ENCODE data around the gene PLPP1. TPM values are rescaled to one million over a fixed set of nuclear protein-coding genes. Genes with fewer than 3 reads are reported as not detected.

PLPP1 gene
- total RNA-seq, 2 donors from 2014 or later = 170 to 189 TPM

GRCh38 chr5:55421074-55421529 lies 113.7 kb downstream of the PLPP1 start:
- Histone ChIP-seq H3K27ac (no peak overlapping the region), H3K4me3 (no peak overlapping the region), H3K9me3 (no peaks in the 10 kb centered on the region), H3K36me3 (peaks cover 46% of the 10 kb centered on the region), H3K27me3 (no peaks in the 10 kb centered on the region), H3K4me1 (peaks cover 0 to 26% of the 10 kb centered on the region in 2 donors)
- DNase-seq (ENCODE audit: low spot score) = no peak
- TF ChIP-seq CTCF (IDR thresholded peaks at IDR 0.05) = no peak

- H3K27ac ChIP-seq = peak overlapping the region in 1 of 2 donors; percentile 20
- no peaks in the 10 kb centered on the region for H3K9me3 ChIP-seq
- peaks cover 0 to 26% of the 10 kb centered on the region in 2 donors for H3K4me1 ChIP-seq
- no peak for DNase-seq (ENCODE audit: low spot score)
- H3K27me3 ChIP-seq = no peaks in the 10 kb centered on the region
- H3K4me3 ChIP-seq = no peak overlapping the region
- no peak for TF ChIP-seq CTCF (IDR thresholded peaks at IDR 0.05)
- peaks cover 31% of the 10 kb centered on the region for H3K36me3 ChIP-seq
Measured at GRCh38 chr5:55418994-55419968, 115.5 kb downstream of the PLPP1 start.

GRCh38 chr5:55416306-55416705 lies 118.5 kb downstream of the PLPP1 start:
- Histone ChIP-seq H3K4me3 (no peak overlapping the region), H3K4me1 (peaks cover 0 to 16% of the 10 kb centered on the region in 2 donors), H3K36me3 (peaks cover 8% of the 10 kb centered on the region), H3K9me3 (no peaks in the 10 kb centered on the region), H3K27me3 (no peaks in the 10 kb centered on the region), H3K27ac (no peak overlapping the region)
- no peak for TF ChIP-seq CTCF (IDR thresholded peaks at IDR 0.05)
- DNase-seq (ENCODE audit: low spot score) = no peak

GRCh38 chr5:55415071-55415470 lies 119.7 kb downstream of the PLPP1 start:
- Histone ChIP-seq H3K27ac (no peak overlapping the region), H3K4me1 (peaks cover 0 to 15% of the 10 kb centered on the region in 2 donors), H3K4me3 (no peak overlapping the region), H3K36me3 (peaks cover 3% of the 10 kb centered on the region), H3K9me3 (no peaks in the 10 kb centered on the region), H3K27me3 (no peaks in the 10 kb centered on the region)
- no peak for TF ChIP-seq CTCF (IDR thresholded peaks at IDR 0.05)
- DNase-seq (ENCODE audit: low spot score) = no peak

GRCh38 chr5:55413644-55414043 lies 121.1 kb downstream of the PLPP1 start:
- no peak for TF ChIP-seq CTCF (IDR thresholded peaks at IDR 0.05)
- no peaks in the 10 kb centered on the region for H3K9me3 ChIP-seq
- no peak overlapping the region for H3K4me3 ChIP-seq
- H3K36me3 ChIP-seq = no peaks in the 10 kb centered on the region
- no peak overlapping the region for H3K27ac ChIP-seq
- peaks cover 0 to 1% of the 10 kb centered on the region in 2 donors for H3K4me1 ChIP-seq
- H3K27me3 ChIP-seq = no peaks in the 10 kb centered on the region
- no peak for DNase-seq (ENCODE audit: low spot score)

Data from right atrium auricular region (tissue), 2 donors.